IMR-90 (cell line): Measurements from ENCODE around the gene MOAP1. TPM values are rescaled to one million over a fixed set of nuclear protein-coding genes. Genes with fewer than 3 reads are reported as not detected.

ENCODE experiments used
- ATAC-seq: fragments of 200-7000 bp; cut with Tn5 transposase; 2 replicates; pipeline ENCODE4 v1.9.1; 2020; ENCODE audit warnings: low read depth, mild to moderate bottlenecking, moderate library complexity
- BruUV-seq: library from RNA; stranded (reverse); fragments of 400-500 nt; replicated peaks from 2 replicates; lab custom pipeline; 2021; lab: Mats Ljungman, UMichigan
- CTCF ChIA-PET: fragments of 300-600 bp; formaldehyde crosslinking; extraction: SDS; loops from one replicate; lab custom pipeline; 2021; ENCODE audit warnings: antibody characterized with exemption; lab: Yijun Ruan, JAX
- POLR2A ChIA-PET: fragments of 300-600 bp; sonication (Branson Sonifier 250); formaldehyde crosslinking; loops from one replicate; lab custom pipeline; 2022; ENCODE audit warnings: antibody characterized with exemption; ENCODE audit not compliant: unreplicated experiment; lab: Charles Lee
- DNase-seq: peaks from one replicate; pipeline ENCODE4 v3.0.0; 2013
- H2AFZ ChIP-seq: replicated peaks from 2 replicates; pipeline ENCODE3; 2013; ENCODE audit warnings: low read length, mild to moderate bottlenecking; ENCODE audit not compliant: poor library complexity
- H2AK5ac ChIP-seq: 2 replicates; pipeline ENCODE4 v1.6.1; 2013; ENCODE audit warnings: low read depth, low read length, inconsistent platforms
- H2AK9ac ChIP-seq: replicated peaks from 2 replicates; pipeline ENCODE3; 2013; ENCODE audit warnings: mild to moderate bottlenecking, low read depth, low read length, moderate library complexity; ENCODE audit not compliant: poor library complexity
- H2BK120ac ChIP-seq: 2 replicates; pipeline ENCODE4 v1.6.1; 2013; ENCODE audit warnings: low read depth, low read length, inconsistent platforms
- H2BK15ac ChIP-seq: 3 replicates; pipeline ENCODE4 v1.6.1; 2013; ENCODE audit warnings: low read depth, low read length, inconsistent platforms
- H2BK20ac ChIP-seq: 2 replicates; pipeline ENCODE4 v1.6.1; 2013; ENCODE audit warnings: low read depth, mild to moderate bottlenecking, inconsistent platforms, low read length, moderate library complexity
- H2BK5ac ChIP-seq: 2 replicates; pipeline ENCODE4 v1.6.1; 2013; ENCODE audit warnings: mild to moderate bottlenecking, low read depth, low read length, inconsistent platforms; ENCODE audit not compliant: poor library complexity, severe bottlenecking
- H3K14ac ChIP-seq: replicated peaks from 2 replicates; pipeline ENCODE4 v1.6.1; 2013; ENCODE audit warnings: low read depth, low read length, inconsistent platforms
- H3K18ac ChIP-seq: 2 replicates; pipeline ENCODE4 v1.6.1; 2013; ENCODE audit warnings: low read depth, low read length, control low read depth
- H3K23ac ChIP-seq: 2 replicates; pipeline ENCODE4 v1.6.1; 2013; ENCODE audit warnings: low read depth, low read length, inconsistent platforms
- H3K27ac ChIP-seq: 2 replicates; pipeline ENCODE4 v1.5.1; 2013; ENCODE audit warnings: mild to moderate bottlenecking, control low read depth, low read length; ENCODE audit not compliant: insufficient read depth
- H3K27me3 ChIP-seq: 2 replicates; pipeline ENCODE4 v1.6.1; 2013; ENCODE audit warnings: low read length; ENCODE audit not compliant: control insufficient read depth, insufficient read depth
- H3K36me3 ChIP-seq: 2 replicates; pipeline ENCODE4 v1.6.1; 2013; ENCODE audit warnings: low read length, mixed read lengths; ENCODE audit not compliant: control insufficient read depth, insufficient read depth
- H3K4ac ChIP-seq: 2 replicates; pipeline ENCODE4 v1.6.1; 2013; ENCODE audit warnings: low read depth, low read length, inconsistent platforms
- H3K4me1 ChIP-seq: 2 replicates; pipeline ENCODE4 v1.6.1; 2013; ENCODE audit warnings: low read length, mixed read lengths; ENCODE audit not compliant: control insufficient read depth, insufficient read depth
- H3K4me2 ChIP-seq: 2 replicates; pipeline ENCODE4 v1.6.1; 2013; ENCODE audit warnings: low read depth, mild to moderate bottlenecking, control low read depth, low read length, moderate library complexity
- H3K4me3 ChIP-seq: 2 replicates; pipeline ENCODE4 v1.5.1; 2013; ENCODE audit warnings: low read depth, mild to moderate bottlenecking, control low read depth, low read length, moderate library complexity; ENCODE audit not compliant: insufficient read depth
- H3K56ac ChIP-seq: 2 replicates; pipeline ENCODE4 v1.6.1; 2013; ENCODE audit warnings: low read length, inconsistent platforms; ENCODE audit not compliant: insufficient read depth; ENCODE audit errors: extremely low read depth
- H3K79me1 ChIP-seq, 2 experiments: 2 replicates each; pipeline ENCODE4 v1.6.1; 2013; ENCODE audit warnings: low read length in 2 of 2, inconsistent platforms in 1 of 2, low read depth in 1 of 2
- H3K9ac ChIP-seq: 2 replicates; pipeline ENCODE4 v1.6.1; 2013; ENCODE audit warnings: low read depth, low read length, control low read depth
- H3K9me1 ChIP-seq: 2 replicates; pipeline ENCODE4 v1.6.1; 2013; ENCODE audit warnings: low read length, inconsistent platforms; ENCODE audit not compliant: insufficient read depth
- H3K9me3 ChIP-seq: 2 replicates; pipeline ENCODE4 v1.6.1; 2013; ENCODE audit warnings: low read length; ENCODE audit not compliant: control insufficient read depth, insufficient read depth
- H4K20me1 ChIP-seq: 2 replicates; pipeline ENCODE4 v1.6.1; 2013; ENCODE audit warnings: low read length, inconsistent platforms; ENCODE audit not compliant: insufficient read depth
- H4K5ac ChIP-seq: 2 replicates; pipeline ENCODE4 v1.6.1; 2013; ENCODE audit warnings: mild to moderate bottlenecking, low read depth, low read length, control low read depth
- H4K8ac ChIP-seq, 2 experiments: 2 replicates each; pipeline ENCODE4 v1.6.1; 2013; ENCODE audit warnings: low read depth in 2 of 2, low read length in 2 of 2, control low read depth in 1 of 2, inconsistent platforms in 1 of 2
- H4K91ac ChIP-seq: 2 replicates; pipeline ENCODE4 v1.6.1; 2013; ENCODE audit warnings: low read depth, low read length, inconsistent platforms; ENCODE audit not compliant: insufficient read depth
- BHLHE40 ChIP-seq: fragments of 150-350 bp; IDR thresholded peaks from 2 replicates; pipeline ENCODE4 v1.6.1; 2016; ENCODE audit warnings: mild to moderate bottlenecking, low read depth, low read length
- CEBPB ChIP-seq: IDR thresholded peaks from 2 replicates; pipeline ENCODE4 v1.6.1; 2012; ENCODE audit warnings: low read depth, low read length, improper control_type of control experiment
- CHD1 ChIP-seq: IDR thresholded peaks from 2 replicates; pipeline ENCODE4 v1.6.1; 2012; ENCODE audit warnings: low read depth, low read length, improper control_type of control experiment
- CTCF ChIP-seq: conservative IDR thresholded peaks from 2 replicates; pipeline ENCODE4 v1.5.1; 2012; ENCODE audit warnings: mild to moderate bottlenecking, low read depth, low read length, improper control_type of control experiment
- ELK1 ChIP-seq: fragments of 150-350 bp; IDR thresholded peaks from 2 replicates; pipeline ENCODE4 v1.6.1; 2016; ENCODE audit warnings: low read depth, mild to moderate bottlenecking, low read length, moderate library complexity, borderline replicate concordance
- FOS ChIP-seq: fragments of 150-350 bp; IDR thresholded peaks from 2 replicates; pipeline ENCODE4 v1.6.1; 2016; ENCODE audit warnings: low read depth, low read length
- MAFK ChIP-seq: IDR thresholded peaks from 2 replicates; pipeline ENCODE4 v1.6.1; 2012; ENCODE audit warnings: low read depth, low read length, improper control_type of control experiment
- MAZ ChIP-seq: IDR thresholded peaks from 2 replicates; pipeline ENCODE4 v1.6.1; 2012; ENCODE audit warnings: low read depth, mild to moderate bottlenecking, low read length, improper control_type of control experiment, moderate library complexity, borderline replicate concordance
- MXI1 ChIP-seq: IDR thresholded peaks from 2 replicates; pipeline ENCODE4 v1.6.1; 2012; ENCODE audit warnings: low read depth, mild to moderate bottlenecking, low read length, moderate library complexity, borderline replicate concordance
- POLR2A ChIP-seq: IDR thresholded peaks from 2 replicates; pipeline ENCODE4 v1.6.1; 2012; ENCODE audit warnings: mild to moderate bottlenecking, low read depth, low read length
- RFX5 ChIP-seq: IDR thresholded peaks from 2 replicates; pipeline ENCODE4 v1.8.0; 2012; ENCODE audit warnings: low read depth, mild to moderate bottlenecking, low read length, moderate library complexity
- SMC3 ChIP-seq: fragments of 150-350 bp; IDR thresholded peaks from 2 replicates; pipeline ENCODE4 v1.6.1; 2016; ENCODE audit warnings: low read depth, mild to moderate bottlenecking, antibody characterized with exemption, low read length, moderate library complexity
- USF2 ChIP-seq: fragments of 150-350 bp; IDR thresholded peaks from 2 replicates; pipeline ENCODE4 v1.6.1; 2017; ENCODE audit warnings: mild to moderate bottlenecking, antibody characterized with exemption, low read length, low read depth
- WGBS, 2 experiments: methylation state at CpG; one replicate each; pipeline versions ENCODE4 v1.1.5 to v1.1.7; 2013; ENCODE audit warnings: missing lambda C conversion rate in 2 of 2; ENCODE audit not compliant: insufficient read length in 1 of 2; ENCODE audit errors: extremely low coverage in 2 of 2; 5-methylcytosine and 5-hydroxymethylcytosine counted together
- dilution Hi-C: fragments of 300-500 bp; cut with HindIII; formaldehyde crosslinking; loops from one replicate; pipeline ENCODE4 v1.14.3; 2018; ENCODE audit warnings: low sequenced_read_pairs; ENCODE audit not compliant: unreplicated experiment
- in situ Hi-C: fragments of 300-500 bp; cut with MboI; formaldehyde crosslinking; loops from 3 replicates; pipeline ENCODE4 v1.14.3; 2019; ENCODE audit warnings: low sequenced_read_pairs, inconsistent platforms, mixed read lengths
- intact Hi-C: fragments of 100-400 bp; cut with micrococcal nuclease; formaldehyde crosslinking; loops from 2 replicates; pipeline ENCODE4 v1.10.0; 2022
- polyA plus RNA-seq, 3 experiments: library from polyadenylated mRNA; depleted of rRNA; stranded (reverse); fragments of >200 nt; gene quantifications; 2 replicates each; pipeline ENCODE4 v1.2.3, GENCODE V29; 2012; ENCODE audit warnings: low replicate concordance in 1 of 3
- total RNA-seq: library from RNA; depleted of rRNA; stranded (reverse); fragments of >200 nt; gene quantifications from 2 replicates; pipeline ENCODE4 v1.2.3, GENCODE V29; 2012

Gene MOAP1
- total and polyA plus RNA-seq, 2 of the 4 experiments (the other 2 are of a cell fraction), result 9.9 to 13.2 TPM

- no peak overlapping the region for H2BK15ac ChIP-seq
- intact Hi-C loops (no loop called here), dilution Hi-C loops (no loop called here), in situ Hi-C loops (no loop called here)
- H3K4me2 ChIP-seq, result no peak overlapping the region
- H2AK9ac ChIP-seq, result no peak overlapping the region
- H3K9ac ChIP-seq, result no peak overlapping the region
- H3K56ac ChIP-seq, result no peak overlapping the region
- H3K4ac ChIP-seq, result no peak overlapping the region
- POLR2A ChIA-PET, result no interaction called here
- 90% methylated on average over 3 of the region's 7 CpGs; no CpG with 5 or more reads in 1 of the 2 experiments for WGBS, 2 experiments
- no peaks in the 10 kb centered on the region for H3K9me1 ChIP-seq
- no peak overlapping the region for H4K5ac ChIP-seq
- no peak overlapping the region for H2AK5ac ChIP-seq
- H3K9me3 ChIP-seq, result no peaks in the 10 kb centered on the region
- no peak overlapping the region for H3K18ac ChIP-seq
- DNase-seq (no peak), ATAC-seq (no peak)
- H4K20me1 ChIP-seq, result no peaks in the 10 kb centered on the region
- no peaks in the 10 kb centered on the region for H3K79me1 ChIP-seq
- H3K4me3 ChIP-seq, result no peak overlapping the region
- H2BK5ac ChIP-seq, result no peak overlapping the region
- H4K91ac ChIP-seq, result no peak overlapping the region
- H3K27ac ChIP-seq, result no peak overlapping the region
- no peak for TF ChIP-seq MXI1
- no peak for TF ChIP-seq MAZ
- TF ChIP-seq MAFK, result no peak
- no peak for TF ChIP-seq POLR2A
- no peak for TF ChIP-seq CEBPB
- no peak for TF ChIP-seq SMC3
- TF ChIP-seq CHD1, result no peak
- no peak for TF ChIP-seq ELK1
- no peak for TF ChIP-seq RFX5
- TF ChIP-seq CTCF, result no peak
- TF ChIP-seq FOS, result no peak
- TF ChIP-seq USF2, result no peak
- TF ChIP-seq BHLHE40, result no peak
- H3K14ac ChIP-seq, result no peak overlapping the region
- no peak overlapping the region for H2BK20ac ChIP-seq
- H2AFZ ChIP-seq, result no peak overlapping the region
- peaks cover 2% of the 10 kb centered on the region; the same call in 1 of the 2 replicates for H3K27me3 ChIP-seq
- H4K8ac ChIP-seq, result no peak overlapping the region
- no peaks in the 10 kb centered on the region for H3K4me1 ChIP-seq
- no peak overlapping the region for H2BK120ac ChIP-seq
- no TSS peak for BruUV-seq
- no peaks in the 10 kb centered on the region for H3K36me3 ChIP-seq
- CTCF ChIA-PET, result no interaction called here
- no peak overlapping the region for H3K23ac ChIP-seq
Measured at GRCh38 chr14:93153121-93153520, 31.6 kb downstream of the MOAP1 start.
